A673 (cell line): Measurements from ENCODE around the gene NDUFS3.

ENCODE experiments used
- CTCF ChIP-seq: fragments of 300-800, 200-600 bp; sonication (generic); conservative IDR thresholded peaks from 2 replicates; pipeline ENCODE4 v1.5.1; 2017; ENCODE audit warnings: low read depth, mild to moderate bottlenecking, antibody characterized with exemption, low read length, moderate library complexity, mixed read lengths
- EZH2 ChIP-seq: fragments of 200-600 bp; sonication (generic); IDR thresholded peaks from 2 replicates; pipeline ENCODE4 v1.6.1; 2017; ENCODE audit warnings: borderline replicate concordance, low read depth, mild to moderate bottlenecking, mixed read lengths, antibody characterized with exemption, low read length; ENCODE audit not compliant: poor library complexity, severe bottlenecking

- no peak for TF ChIP-seq CTCF
- TF ChIP-seq EZH2, result no peak
Observed at GRCh38 chr11:47586098-47586855, 7.4 kb downstream of the NDUFS3 start, which contains the start of gene FAM180B.
